Fibroblast of villous mesenchyme (primary cell): Measurements from ENCODE around the gene RNF152. TPM values are rescaled to one million over a fixed set of nuclear protein-coding genes. Genes with fewer than 3 reads are reported as not detected.

Source experiments
- DNase-seq: peaks from one replicate; pipeline ENCODE4 v3.0.0-alpha.2; 2010; ENCODE audit warnings: low read depth
- H3K4me3 ChIP-seq: 2 replicates; pipeline ENCODE4 v1.5.1; 2011; ENCODE audit warnings: low read depth, mild to moderate bottlenecking, low read length
- CTCF ChIP-seq: IDR thresholded peaks from 2 replicates; pipeline ENCODE4 v1.5.1; 2012; ENCODE audit warnings: low read depth, mild to moderate bottlenecking, low read length; ENCODE audit not compliant: insufficient read depth
- total RNA-seq: library from RNA; depleted of rRNA; stranded (reverse); fragments of >200 nt; gene quantifications from 2 replicates; pipeline ENCODE4 v1.2.3, GENCODE V29; 2012

The RNF152 gene
- total RNA-seq, 1 donor: 11.7 TPM

GRCh38 chr18:61766266-61766884 lies 126.4 kb downstream of the RNF152 start:
- TF ChIP-seq CTCF: no peak
- H3K4me3 ChIP-seq: no peak overlapping the region
- DNase-seq: no peak

GRCh38 chr18:61765097-61765496 lies 127.7 kb downstream of the RNF152 start:
- H3K4me3 ChIP-seq: no peak overlapping the region
- DNase-seq: peak; percentile 39
- TF ChIP-seq CTCF: no peak

DNA sequence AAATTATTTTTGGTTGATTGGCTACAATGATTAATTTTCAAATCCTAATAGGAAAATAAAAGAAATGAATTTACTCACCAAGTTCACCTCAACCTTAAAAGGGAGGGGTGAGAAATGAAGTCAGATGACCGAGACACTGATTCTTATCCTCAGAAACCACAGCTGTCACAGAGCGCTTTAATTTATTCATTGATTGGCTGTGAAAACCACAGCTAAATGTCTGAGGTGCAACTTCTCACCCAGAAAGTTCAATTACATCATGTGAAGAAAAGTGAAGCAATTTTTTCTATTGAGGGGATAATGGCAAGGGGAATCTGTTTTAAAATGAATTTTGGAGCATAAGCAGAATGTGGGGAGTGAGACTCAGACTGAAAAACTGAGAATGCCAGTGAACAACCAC lies 128.4 kb downstream of the RNF152 start:
- no peak for TF ChIP-seq CTCF
- DNase-seq: peak; percentile 37
- no peak overlapping the region for H3K4me3 ChIP-seq

- TF ChIP-seq CTCF: no peak
- no peak for DNase-seq
- H3K4me3 ChIP-seq: no peak overlapping the region
Observed at GRCh38 chr18:61761875-61762274, 130.9 kb downstream of the RNF152 start.
